Keratinocyte (primary cell): ENCODE results near the gene C9orf85.

ENCODE experiments used
- CTCF ChIP-seq, 3 experiments: IDR thresholded peaks in 1 of 3; conservative IDR thresholded peaks in 1 of 3; optimal IDR thresholded peaks in 1 of 3; 2 replicates in 2 of 3; 3 replicates in 1 of 3; pipeline versions ENCODE3 to v1.5.1; 2011; ENCODE audit warnings: low read length in 3 of 3, mild to moderate bottlenecking in 3 of 3, moderate library complexity in 2 of 3, control low read depth in 1 of 3, inconsistent platforms in 1 of 3; ENCODE audit not compliant: insufficient read depth in 2 of 3; ENCODE audit errors: extremely low read depth in 1 of 3
- EZH2 ChIP-seq: IDR thresholded peaks from one replicate; pipeline ENCODE4 v1.6.1; 2012; ENCODE audit warnings: inconsistent platforms, mild to moderate bottlenecking, low read length, moderate library complexity

GRCh38 chr9:71878327-71879274 is 32.8 kb upstream of the C9orf85 start:
- TF ChIP-seq CTCF (optimal IDR thresholded peaks at IDR 0.05 in 1 of 3, IDR thresholded peaks at IDR 0.05 in 1 of 3, conservative IDR thresholded peaks at IDR 0.05 in 1 of 3; ENCODE audit: extremely low read depth in 1 of 3, insufficient read depth in 2 of 3, low read length in 3 of 3) (no peak), EZH2 (no peak)
